Parathyroid adenoma (tissue), 2 donors: ENCODE data around the gene SRSF5.

Experiments used
- H2AFZ ChIP-seq: fragments of 300-600 bp; sonication (generic); one replicate; pipeline ENCODE4 v1.7.0; 2017; ENCODE audit warnings: antibody characterized with exemption, mild to moderate bottlenecking
- H3K27ac ChIP-seq: fragments of 300-600 bp; sonication (generic); one replicate; pipeline ENCODE4 v1.7.0; 2017
- H3K27me3 ChIP-seq: fragments of 300-600 bp; sonication (generic); one replicate; pipeline ENCODE4 v1.7.0; 2017; ENCODE audit warnings: low read length; ENCODE audit not compliant: control insufficient read depth, insufficient read depth
- H3K36me3 ChIP-seq: fragments of 300-600 bp; sonication (generic); one replicate; pipeline ENCODE4 v1.7.0; 2017; ENCODE audit warnings: low read length; ENCODE audit not compliant: control insufficient read depth, insufficient read depth
- H3K4me1 ChIP-seq: fragments of 300-600 bp; sonication (generic); one replicate; pipeline ENCODE4 v1.7.0; 2017; ENCODE audit warnings: control low read depth
- H3K4me2 ChIP-seq: fragments of 300-600 bp; sonication (generic); one replicate; pipeline ENCODE4 v1.7.0; 2017; ENCODE audit warnings: low read length
- H3K4me3 ChIP-seq: fragments of 300-600 bp; sonication (generic); one replicate; pipeline ENCODE4 v1.7.0; 2017; ENCODE audit warnings: low read depth, low read length
- H3K79me2 ChIP-seq: fragments of 300-600 bp; sonication (generic); one replicate; pipeline ENCODE4 v1.7.0; 2017; ENCODE audit warnings: control low read depth
- H3K9ac ChIP-seq: fragments of 300-600 bp; sonication (generic); one replicate; pipeline ENCODE4 v1.7.0; 2017; ENCODE audit warnings: mild to moderate bottlenecking
- H3K9me3 ChIP-seq: fragments of 300-600 bp; sonication (generic); one replicate; pipeline ENCODE4 v1.7.0; 2017; ENCODE audit warnings: low read length; ENCODE audit not compliant: control insufficient read depth
- CTCF ChIP-seq: fragments of 300-600 bp; sonication (generic); IDR thresholded peaks from one replicate; pipeline ENCODE4 v1.7.0; 2017; ENCODE audit warnings: antibody characterized with exemption, mild to moderate bottlenecking
- donor health status: primary hyperparathyroidism.

The SRSF5 gene

GRCh38 chr14:69752773-69753172, 14.2 kb upstream of the SRSF5 start:
- H3K27ac ChIP-seq: no peak overlapping the region
- no peaks in the 10 kb centered on the region for H3K4me1 ChIP-seq
- no peaks in the 10 kb centered on the region for H3K36me3 ChIP-seq
- no peak for TF ChIP-seq CTCF
- H3K4me3 ChIP-seq: no peak overlapping the region
- H3K9me3 ChIP-seq: no peaks in the 10 kb centered on the region
- H3K27me3 ChIP-seq: no peaks in the 10 kb centered on the region
- no peaks in the 10 kb centered on the region for H3K79me2 ChIP-seq
- H2AFZ ChIP-seq: no peak overlapping the region
- no peak overlapping the region for H3K4me2 ChIP-seq
- no peak overlapping the region for H3K9ac ChIP-seq

- Histone ChIP-seq H3K4me1 (no peaks in the 10 kb centered on the region), H3K27ac (no peak overlapping the region), H2AFZ (no peak overlapping the region), H3K36me3 (no peaks in the 10 kb centered on the region), H3K79me2 (no peaks in the 10 kb centered on the region), H3K9ac (no peak overlapping the region), H3K4me2 (no peak overlapping the region), H3K27me3 (no peaks in the 10 kb centered on the region), H3K4me3 (no peak overlapping the region), H3K9me3 (no peaks in the 10 kb centered on the region)
- no peak for TF ChIP-seq CTCF
These were observed 13.1 kb upstream of the SRSF5 start for GRCh38 chr14:69753860-69754259.

GRCh38 chr14:69754487-69754886, 12.5 kb upstream of the SRSF5 start:
- Histone ChIP-seq H3K9me3 (no peaks in the 10 kb centered on the region), H3K4me1 (no peaks in the 10 kb centered on the region), H3K4me2 (no peak overlapping the region), H3K4me3 (no peak overlapping the region), H3K79me2 (no peaks in the 10 kb centered on the region), H3K36me3 (no peaks in the 10 kb centered on the region), H3K27ac (no peak overlapping the region), H2AFZ (no peak overlapping the region), H3K9ac (no peak overlapping the region), H3K27me3 (no peaks in the 10 kb centered on the region)
- no peak for TF ChIP-seq CTCF

GRCh38 chr14:69755296-69755695, 11.6 kb upstream of the SRSF5 start:
- Histone ChIP-seq H3K9me3 (no peaks in the 10 kb centered on the region), H2AFZ (no peak overlapping the region), H3K4me2 (no peak overlapping the region), H3K4me3 (no peak overlapping the region), H3K27ac (no peak overlapping the region), H3K27me3 (no peaks in the 10 kb centered on the region), H3K9ac (no peak overlapping the region), H3K36me3 (no peaks in the 10 kb centered on the region), H3K79me2 (no peaks in the 10 kb centered on the region), H3K4me1 (no peaks in the 10 kb centered on the region)
- no peak for TF ChIP-seq CTCF

GRCh38 chr14:69755784-69756183, 11.2 kb upstream of the SRSF5 start:
- Histone ChIP-seq H3K4me3 (no peak overlapping the region), H3K27ac (no peak overlapping the region)

More at GRCh38 chr14:69755784-69756183, 11.2 kb upstream of the SRSF5 start:
- Histone ChIP-seq H2AFZ (no peak overlapping the region), H3K9me3 (no peaks in the 10 kb centered on the region), H3K4me1 (no peaks in the 10 kb centered on the region), H3K27me3 (no peaks in the 10 kb centered on the region), H3K36me3 (no peaks in the 10 kb centered on the region), H3K4me2 (no peak overlapping the region), H3K9ac (no peak overlapping the region), H3K79me2 (no peaks in the 10 kb centered on the region)
- TF ChIP-seq CTCF: no peak
